ENCODE measurements around the gene C16orf74.

The C16orf74 gene

DNA sequence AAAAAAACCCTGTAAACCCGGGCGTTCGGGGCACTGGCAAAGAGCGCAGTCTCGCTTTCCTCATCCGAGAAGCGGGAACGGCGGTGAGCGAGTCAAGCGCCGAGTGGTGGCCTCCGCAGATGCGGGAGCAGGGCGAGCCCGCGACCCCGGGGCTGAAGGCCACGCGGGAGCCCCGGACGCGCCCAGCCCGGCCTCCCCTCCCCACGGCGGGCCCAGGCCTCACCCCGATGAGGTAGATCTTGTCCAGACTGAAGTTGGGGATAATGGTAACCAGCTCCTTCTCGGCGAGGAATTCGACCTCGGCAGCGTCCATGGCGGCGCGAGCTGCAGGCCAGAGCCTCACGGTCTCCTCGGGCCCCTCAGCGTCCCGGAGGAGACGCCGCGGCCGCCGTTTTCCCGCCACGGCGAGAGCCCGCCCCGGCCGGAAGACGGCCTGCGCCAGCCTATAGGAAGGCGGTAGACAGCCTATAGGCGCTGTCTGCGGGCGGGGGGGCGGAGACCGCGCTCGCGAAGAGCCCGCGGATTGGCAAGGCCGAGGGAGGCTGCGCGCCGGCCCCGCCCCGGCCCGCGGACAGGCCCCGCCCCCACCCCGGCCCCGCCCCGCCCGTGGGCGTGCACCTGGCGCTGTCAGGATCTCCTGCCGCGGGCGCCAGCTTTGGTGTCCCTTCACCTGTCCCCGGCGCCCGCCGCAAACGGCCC is 62.2 kb downstream of the C16orf74 start, which contains the start of gene GINS2:
Gene GINS2 (minus strand): TSS at position 369 of the 699 bp plus-strand sequence. CDS start 56 bp downstream, at position 313.
- DNase-seq = peak; percentile 94

DNA sequence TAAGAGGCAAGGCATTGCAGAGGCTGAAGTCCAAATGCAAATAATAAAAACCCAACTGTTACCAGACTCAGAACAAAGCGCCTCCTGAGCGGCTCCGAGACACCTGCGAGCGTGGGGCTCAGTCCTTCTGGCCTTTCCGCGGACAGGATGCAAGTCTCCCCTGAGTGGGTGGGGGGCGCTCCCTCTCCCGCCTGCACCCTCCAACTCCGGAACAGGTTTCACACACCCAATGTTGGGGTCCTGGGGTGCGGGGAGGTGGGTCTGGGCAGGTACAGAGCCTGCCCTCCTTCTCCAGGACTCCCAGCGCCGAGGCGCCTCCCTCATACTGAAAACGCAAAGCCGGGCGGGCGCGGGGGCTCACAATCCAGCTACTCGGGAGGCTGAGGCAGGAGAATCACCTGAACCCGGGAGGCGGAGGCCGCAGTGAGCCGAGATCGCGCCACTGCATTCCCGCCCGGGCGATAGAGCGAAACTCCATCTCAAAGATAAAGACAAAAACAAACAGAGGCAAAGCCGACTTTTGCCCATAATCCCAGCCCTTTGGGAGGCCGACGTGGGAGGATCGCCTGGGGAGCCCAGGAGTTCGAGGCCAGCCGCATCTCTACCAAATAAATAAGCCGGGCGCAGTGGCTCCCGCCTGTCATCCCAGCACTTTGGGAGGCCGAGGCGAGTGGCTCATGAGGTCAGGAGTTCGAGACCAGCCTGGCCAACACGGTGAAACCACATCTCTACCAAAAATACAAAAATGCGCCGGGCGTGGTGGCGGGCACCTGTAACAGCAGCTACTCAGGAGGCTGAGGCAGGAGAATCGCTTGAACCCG is 63.0 kb downstream of the C16orf74 start:
- no peak for DNase-seq

- no peak for DNase-seq
Observed at GRCh38 chr16:85686912-85687591, 63.8 kb downstream of the C16orf74 start.

- DNase-seq = no peak
Observed at GRCh38 chr16:85685251-85685650, 65.6 kb downstream of the C16orf74 start.

- DNase-seq = no peak
Observed at GRCh38 chr16:85683363-85683762, 67.5 kb downstream of the C16orf74 start.

DNA sequence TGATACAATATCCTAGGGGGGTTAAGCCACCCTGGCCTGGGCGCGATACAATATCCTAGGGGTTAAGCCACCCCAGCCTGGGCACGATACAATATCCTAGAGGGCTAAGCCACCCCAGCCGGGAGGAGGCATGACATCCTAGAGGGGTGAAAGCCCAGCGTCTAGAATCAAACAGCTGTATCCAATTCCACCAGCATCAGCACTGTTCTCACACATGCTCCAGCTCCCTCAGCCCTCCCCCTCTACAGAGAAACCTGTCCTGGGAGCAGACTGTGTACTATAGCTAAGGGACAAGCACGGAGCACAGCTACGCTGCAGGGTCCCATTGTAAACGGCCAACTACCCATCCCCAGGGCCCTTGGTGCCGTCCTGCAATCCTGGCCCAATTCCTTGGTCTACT is 68.4 kb downstream of the C16orf74 start:
- DNase-seq = no peak

DNA sequence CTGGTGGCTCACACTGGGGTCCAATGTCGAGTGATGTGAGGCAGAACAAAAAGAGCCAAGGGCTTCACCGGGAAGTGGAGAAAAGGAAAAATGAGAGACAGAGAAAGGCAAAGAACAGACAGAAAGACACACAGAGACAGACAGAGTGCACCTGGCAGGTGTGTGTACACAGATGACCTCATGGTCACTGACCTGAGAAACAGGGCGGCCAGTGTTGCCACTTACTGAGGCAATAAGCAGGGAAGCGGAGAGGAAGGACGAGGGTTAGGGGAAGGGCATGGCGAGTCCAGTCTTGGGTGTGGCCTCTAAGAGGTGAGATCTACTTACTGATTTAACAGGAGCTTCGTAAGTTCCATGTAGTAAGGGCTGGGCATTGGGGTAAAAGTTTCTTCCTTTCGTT is 69.6 kb downstream of the C16orf74 start:
- DNase-seq = no peak

DNA sequence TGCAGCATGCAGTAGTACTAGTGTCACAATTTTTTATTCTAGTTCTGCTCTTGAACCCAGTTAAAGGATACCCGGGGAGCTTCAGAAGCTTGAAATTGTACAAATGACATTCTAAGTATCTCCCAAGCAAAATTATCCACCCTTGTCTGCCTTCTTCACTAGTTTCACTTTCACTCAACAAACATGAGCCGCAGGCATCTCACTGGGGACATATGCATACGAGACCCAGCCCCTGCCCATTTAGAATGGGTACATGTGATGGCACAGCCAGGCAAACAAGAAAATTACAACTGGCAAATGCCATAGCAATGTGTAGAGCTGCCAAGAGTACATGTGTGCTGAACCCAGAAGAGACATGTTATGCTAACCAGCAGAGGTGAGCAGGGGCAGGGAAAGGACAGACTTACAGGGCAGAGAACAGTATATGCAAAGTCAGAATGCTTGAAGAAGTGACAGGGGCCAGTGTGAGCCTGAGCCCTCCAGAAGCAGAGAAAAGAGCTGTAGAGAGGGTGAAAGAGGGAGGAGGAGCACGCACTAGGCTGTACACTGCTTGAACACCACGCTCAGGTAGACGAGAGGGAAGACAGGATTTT is 70.4 kb downstream of the C16orf74 start:
- no peak for DNase-seq

- DNase-seq = no peak
Observed at GRCh38 chr16:85679870-85680269, 71.0 kb downstream of the C16orf74 start.

DNA sequence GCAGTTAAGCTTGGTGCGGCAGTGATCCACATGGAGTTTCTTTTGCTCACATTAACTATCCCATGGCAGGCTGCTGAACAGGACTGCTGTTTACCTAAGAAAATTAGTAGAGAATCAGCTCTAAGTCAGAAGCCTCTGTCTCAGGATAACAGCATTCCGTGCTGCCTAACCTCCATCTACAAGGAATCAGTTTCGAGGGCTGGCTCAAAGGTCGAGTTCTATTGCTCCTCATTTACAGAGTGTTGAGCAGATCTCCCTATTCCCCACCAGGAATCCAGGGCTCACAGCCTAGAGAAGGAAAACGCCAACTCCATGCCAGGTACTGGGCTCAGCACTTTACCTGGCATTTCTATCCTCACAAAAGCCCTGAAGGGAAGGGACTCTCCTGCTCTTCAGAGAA is 72.1 kb downstream of the C16orf74 start:
- DNase-seq = no peak

GRCh38 chr16:85678016-85678415 is 72.9 kb downstream of the C16orf74 start:
- no peak for DNase-seq

DNA sequence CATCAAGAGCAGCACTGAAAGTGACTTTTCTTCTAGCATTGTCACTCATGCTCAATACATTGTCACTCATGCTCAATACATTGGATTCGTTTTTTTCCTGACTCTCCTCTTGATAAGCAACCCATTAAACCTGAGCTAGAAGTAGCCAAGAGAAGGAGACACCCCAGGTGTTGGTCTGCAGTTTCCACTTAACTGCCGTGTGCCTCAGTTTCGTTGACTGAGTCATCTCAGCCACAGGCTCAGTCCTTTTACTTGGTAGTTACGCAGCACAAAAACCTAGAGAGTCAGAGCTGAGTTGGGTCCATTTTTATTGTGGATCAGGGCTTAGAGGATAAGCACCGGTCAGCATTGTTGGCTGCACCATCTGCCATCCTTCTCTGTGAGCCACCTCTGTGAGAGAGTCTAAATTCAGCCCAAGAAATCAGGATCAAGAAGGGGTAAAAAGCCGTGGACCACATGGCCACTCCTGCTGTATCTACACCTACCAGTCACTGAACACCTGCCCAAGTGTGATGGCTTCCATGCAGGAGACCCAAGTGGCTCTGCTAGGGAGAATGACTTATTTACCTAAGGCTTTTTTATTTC is 73.4 kb downstream of the C16orf74 start:
- no peak for DNase-seq

DNA sequence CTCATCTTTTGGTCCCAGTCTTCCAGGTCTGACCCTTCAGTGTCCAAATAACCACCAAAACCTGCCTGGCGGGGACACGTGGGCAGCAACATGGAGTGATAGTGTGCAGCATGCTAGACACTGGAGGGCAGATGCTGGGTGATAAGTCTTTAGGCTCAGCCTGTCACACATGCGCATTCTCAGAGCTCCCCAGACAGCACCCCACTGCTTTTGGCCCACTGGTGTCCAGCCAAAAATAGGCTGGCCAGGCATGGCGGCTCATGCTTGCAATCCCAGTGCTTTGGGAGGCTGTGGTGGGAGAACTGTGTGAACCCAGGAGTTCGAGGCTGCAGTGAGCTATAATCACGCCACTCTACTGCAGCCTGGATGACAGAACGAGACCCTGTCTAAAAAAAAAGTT is 74.4 kb downstream of the C16orf74 start:
- no peak for DNase-seq

DNA sequence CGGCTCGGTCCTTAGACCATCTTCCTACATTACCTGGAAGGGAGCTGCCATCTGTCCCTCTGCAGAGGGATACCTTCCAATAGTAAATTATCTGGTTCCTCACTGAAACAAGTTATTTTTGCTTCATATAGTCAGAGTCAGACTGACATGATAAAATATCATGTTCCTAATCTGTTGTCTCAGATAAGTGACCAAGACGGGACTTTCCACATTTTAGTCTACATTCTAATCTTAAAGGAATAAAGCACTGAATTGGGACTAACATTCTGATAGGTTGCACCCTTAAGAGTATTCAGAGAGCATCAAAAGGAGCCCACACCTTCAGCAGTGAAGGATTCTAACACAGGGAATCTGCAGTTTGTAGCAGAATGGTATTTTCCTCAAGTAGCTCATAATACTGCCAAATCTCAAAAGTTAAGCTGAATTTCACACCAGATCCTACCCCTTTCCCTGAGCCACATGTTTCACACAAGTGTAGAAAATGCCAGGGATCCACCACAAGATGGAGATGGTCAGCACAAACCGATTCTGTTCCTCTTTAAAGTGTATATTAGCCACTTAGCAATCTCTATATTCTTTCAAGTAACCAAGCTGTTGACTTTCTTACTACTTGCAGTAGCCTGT is 75.5 kb downstream of the C16orf74 start:
- DNase-seq = no peak

DNA sequence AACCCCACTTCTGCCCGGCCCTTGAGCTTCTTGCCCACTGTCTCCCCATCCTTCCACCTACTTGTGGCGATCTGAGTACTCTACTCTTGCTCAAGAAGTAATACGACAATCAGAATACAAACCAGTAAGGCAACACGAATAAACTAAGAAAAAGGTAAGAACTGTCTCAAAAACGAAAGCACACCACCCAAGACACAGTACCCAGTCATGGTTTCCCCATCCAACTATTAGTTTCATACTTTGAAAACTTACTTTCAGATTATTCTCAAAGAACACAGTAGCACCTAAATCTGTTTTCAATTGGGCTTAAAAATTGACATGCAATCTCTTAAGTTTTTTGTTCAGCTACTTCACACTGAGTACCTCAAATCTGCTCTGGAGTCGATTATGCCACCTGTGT is 76.1 kb downstream of the C16orf74 start:
- no peak for DNase-seq

DNA sequence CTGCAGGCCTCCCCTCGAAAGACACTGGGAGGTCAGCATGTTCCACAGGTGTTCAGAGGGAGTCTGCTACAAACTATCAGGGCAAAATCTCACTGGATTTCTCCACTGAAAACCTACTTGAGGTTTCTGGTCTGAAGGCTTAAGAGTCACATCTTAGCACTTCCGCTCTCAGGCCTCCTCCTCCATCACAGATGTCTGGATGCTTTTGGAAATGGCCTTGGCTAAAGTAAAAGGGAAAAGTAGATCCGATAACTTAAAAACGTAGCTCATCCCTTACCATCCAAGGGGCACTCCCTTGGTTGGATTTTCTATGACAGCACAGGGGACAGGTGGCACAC is 76.5 kb downstream of the C16orf74 start:
- DNase-seq = no peak

- no peak for DNase-seq
Observed at GRCh38 chr16:85673529-85674417, 77.1 kb downstream of the C16orf74 start.

DNA sequence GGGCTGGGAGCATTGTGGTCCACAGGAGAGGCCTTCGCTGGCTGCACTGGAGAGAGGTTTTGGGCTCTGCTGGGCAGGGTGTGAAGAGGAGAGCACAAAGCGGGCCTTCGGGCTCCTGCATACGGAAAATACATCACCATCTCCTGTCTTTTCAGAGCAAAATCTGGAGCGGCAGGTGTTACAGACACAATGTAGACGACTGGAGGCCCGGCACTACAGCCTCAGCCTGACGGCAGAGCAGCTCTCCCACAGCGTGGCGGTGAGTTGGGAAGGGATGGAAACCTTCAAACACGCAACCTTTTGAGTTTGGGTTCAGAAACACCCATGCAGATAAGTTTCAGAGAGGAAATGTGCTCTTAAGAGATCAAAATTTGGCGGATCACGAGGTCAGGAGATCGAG is 80.1 kb downstream of the C16orf74 start:
- no peak for DNase-seq

DNA sequence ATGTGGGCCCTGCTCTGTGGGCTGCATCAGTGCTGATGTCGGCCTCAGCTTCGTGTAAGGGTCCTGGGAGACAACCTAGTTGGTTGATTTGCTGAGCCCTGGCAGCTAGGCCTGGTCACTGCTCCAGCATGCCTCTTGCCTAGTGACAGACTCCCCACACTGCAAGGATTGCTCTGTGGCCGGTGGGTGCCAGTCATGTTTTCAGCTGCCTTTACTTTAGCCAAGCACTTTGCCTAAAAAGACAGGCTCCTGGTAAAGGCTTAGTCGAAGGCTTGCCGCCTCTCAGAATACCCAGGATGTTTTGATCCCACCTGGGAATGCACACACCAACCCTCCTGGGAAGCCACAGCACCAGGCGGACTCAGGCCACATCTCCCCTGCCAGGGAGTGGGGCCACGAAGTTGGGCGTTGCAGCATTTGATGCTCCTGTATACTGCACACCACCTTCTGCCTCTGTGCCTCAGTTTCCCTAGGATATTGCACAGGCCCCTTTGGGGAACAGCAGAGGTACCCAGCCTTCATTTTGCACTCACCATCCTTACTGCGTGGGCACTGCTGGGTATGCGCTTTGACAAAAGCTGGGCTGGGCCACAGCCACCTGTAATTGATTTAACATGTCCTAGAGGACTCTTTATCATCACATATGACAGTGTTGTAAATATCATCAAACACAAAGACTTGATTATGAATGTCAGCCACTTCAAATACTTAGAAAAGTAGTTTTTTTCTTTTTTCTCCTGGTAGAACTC is 82.0 kb downstream of the C16orf74 start:
- DNase-seq = no peak

GRCh38 chr16:85667841-85668413 is 83.0 kb downstream of the C16orf74 start:
- no peak for DNase-seq
